Measurements from ENCODE around the gene SSR3. TPM values are rescaled to one million over a fixed set of nuclear protein-coding genes. Genes with fewer than 3 reads are reported as not detected.

SSR3 gene
- total RNA-seq (2022) (287 and 312 TPM in 2 replicates), Bru-seq, nascent RNA (percentile 99 among the genes with signal in this experiment), BruChase-seq, experiment 1, labeled RNA remaining after a 6-hour chase (percentile 99 among the genes with signal in this experiment), BruChase-seq, experiment 2, labeled RNA remaining after a 2-hour chase (percentile 99 among the genes with signal in this experiment)
- long read RNA-seq, transcript SSR3-201 (5 exons, 3,716 nt): major isoform, 205 of 271 reads
- long read RNA-seq, partial matches to known transcripts: 0 of 271 reads
- long read RNA-seq, other reads (novel, unspliced or antisense): 58 of 271 reads

DNA sequence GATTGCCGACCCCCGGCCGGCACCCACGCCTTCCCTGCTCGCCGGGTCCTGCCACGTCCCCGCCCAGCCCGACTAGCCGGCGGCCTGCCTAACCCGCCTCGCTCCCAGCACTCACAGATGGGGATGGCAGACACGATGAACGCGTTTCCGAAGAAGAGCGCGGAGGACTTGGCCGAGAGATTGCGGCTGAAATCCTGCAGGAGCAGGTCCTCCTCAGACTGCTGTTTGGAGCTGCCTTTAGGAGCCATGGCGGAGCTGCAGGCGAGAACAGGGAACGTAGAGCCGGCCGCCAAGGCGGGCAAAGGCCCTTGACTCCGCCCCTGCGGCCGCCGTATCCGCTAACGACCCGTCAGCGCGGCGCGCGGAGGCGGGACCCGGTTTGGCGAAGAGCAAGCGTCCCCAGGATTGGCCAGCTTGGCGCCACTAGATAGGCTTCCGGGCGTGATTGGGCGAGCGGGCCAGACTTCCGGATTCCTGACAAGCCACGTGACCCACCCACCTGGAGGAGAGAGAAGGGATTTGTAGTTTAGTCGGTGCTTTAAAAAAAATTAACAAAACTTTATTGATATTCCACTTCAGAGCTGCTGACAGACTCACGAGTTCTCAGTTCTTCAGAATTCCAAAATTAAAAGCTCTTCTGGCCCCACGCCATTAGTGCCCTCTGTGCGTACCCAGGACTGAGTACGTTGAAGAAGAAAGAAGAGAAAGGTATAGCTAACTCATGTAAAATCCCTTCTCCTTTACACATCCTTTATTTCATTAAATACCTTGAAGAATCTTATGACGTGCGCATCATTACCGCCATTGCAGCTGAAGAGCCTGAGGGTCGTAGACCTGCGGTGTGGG, at the start of gene SSR3:
TSS of gene SSR3 (minus strand) at position 276 of the 846 bp plus-strand sequence. CDS start at position 248, 28 bp downstream.
- TF ChIP-seq, protein P1, sequence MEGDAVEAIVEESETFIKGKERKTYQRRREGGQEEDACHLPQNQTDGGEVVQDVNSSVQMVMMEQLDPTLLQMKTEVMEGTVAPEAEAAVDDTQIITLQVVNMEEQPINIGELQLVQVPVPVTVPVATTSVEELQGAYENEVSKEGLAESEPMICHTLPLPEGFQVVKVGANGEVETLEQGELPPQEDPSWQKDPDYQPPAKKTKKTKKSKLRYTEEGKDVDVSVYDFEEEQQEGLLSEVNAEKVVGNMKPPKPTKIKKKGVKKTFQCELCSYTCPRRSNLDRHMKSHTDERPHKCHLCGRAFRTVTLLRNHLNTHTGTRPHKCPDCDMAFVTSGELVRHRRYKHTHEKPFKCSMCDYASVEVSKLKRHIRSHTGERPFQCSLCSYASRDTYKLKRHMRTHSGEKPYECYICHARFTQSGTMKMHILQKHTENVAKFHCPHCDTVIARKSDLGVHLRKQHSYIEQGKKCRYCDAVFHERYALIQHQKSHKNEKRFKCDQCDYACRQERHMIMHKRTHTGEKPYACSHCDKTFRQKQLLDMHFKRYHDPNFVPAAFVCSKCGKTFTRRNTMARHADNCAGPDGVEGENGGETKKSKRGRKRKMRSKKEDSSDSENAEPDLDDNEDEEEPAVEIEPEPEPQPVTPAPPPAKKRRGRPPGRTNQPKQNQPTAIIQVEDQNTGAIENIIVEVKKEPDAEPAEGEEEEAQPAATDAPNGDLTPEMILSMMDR (IDR thresholded peaks at IDR 0.05; ENCODE audit: unreplicated experiment): peak; percentile 68
- Mint-ChIP-seq H3K36me3 (ENCODE audit: insufficient read depth, unreplicated experiment) (peaks cover 56% of the 10 kb centered on the region), H3K27me3 (ENCODE audit: unreplicated experiment) (no peaks in the 10 kb centered on the region), H3K9me3 (ENCODE audit: low read depth, unreplicated experiment) (no peaks in the 10 kb centered on the region), H3K4me1 (ENCODE audit: low read depth, unreplicated experiment) (peaks cover 43% of the 10 kb centered on the region), H3K4me3 (ENCODE audit: low read depth, unreplicated experiment) (peak within 1 kb of the TSS; percentile 87), H3K27ac (ENCODE audit: unreplicated experiment) (peak within 1 kb of the TSS; percentile 90)
- intact Hi-C loops (cut with micrococcal nuclease; ENCODE audit: unreplicated experiment): loop anchor here (5.0 kb wide), 4 partner anchors 117 to 582 kb away; partner anchors contain the start of gene TIPARP
- CTCF ChIA-PET: interaction anchor here (0.5 to 3.2 kb wide), 18 partner anchors 12 to 581 kb away, joined by 3 to 30 read pairs (median 4); partner anchors contain the start of gene TIPARP
- BruUV-seq (replicated peaks): TSS peak; percentile 76
- peak; percentile 100 for DNase-seq

DNA sequence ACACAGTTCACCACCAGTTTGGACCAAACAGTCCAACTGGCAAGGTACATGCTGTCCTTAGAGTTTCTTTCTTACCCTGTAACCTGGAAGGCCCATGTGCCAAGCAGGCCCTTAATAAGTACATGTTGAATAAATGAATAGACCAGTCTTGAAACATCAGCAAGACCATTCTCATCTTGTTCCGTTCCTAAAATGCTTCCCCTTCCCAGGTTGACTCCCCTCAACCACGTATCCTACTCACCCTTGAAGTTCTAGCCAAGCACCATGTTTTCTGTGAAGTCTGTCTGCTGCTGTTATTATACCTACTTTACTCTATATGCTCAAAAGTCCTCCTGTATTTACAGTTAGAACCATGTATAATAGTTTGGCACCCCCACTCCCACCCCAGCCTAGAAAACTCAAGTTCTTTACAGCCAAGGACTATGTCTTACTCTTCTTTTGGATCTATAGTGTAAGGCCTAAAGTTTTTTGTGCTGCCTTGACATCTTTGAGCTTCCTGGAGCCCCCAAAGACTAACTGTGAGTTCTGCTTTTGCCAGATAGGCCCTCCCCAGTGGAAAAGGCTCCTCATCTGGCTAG, 49.2 kb upstream of the SSR3 start:
- Mint-ChIP-seq H3K9me3 (ENCODE audit: low read depth, unreplicated experiment) (no peaks in the 10 kb centered on the region), H3K36me3 (ENCODE audit: insufficient read depth, unreplicated experiment) (peaks cover 11% of the 10 kb centered on the region), H3K4me3 (ENCODE audit: low read depth, unreplicated experiment) (no peak overlapping the region), H3K27me3 (ENCODE audit: unreplicated experiment) (no peaks in the 10 kb centered on the region), H3K27ac (ENCODE audit: unreplicated experiment) (no peak overlapping the region), H3K4me1 (ENCODE audit: low read depth, unreplicated experiment) (peaks cover 27% of the 10 kb centered on the region)
- no peak for DNase-seq
- CTCF ChIA-PET: no interaction called here
- TF ChIP-seq, protein P1 (IDR thresholded peaks at IDR 0.05; ENCODE audit: unreplicated experiment): no peak
- no TSS peak for BruUV-seq (replicated peaks)
- intact Hi-C loops (cut with micrococcal nuclease; ENCODE audit: unreplicated experiment): no loop called here

DNA sequence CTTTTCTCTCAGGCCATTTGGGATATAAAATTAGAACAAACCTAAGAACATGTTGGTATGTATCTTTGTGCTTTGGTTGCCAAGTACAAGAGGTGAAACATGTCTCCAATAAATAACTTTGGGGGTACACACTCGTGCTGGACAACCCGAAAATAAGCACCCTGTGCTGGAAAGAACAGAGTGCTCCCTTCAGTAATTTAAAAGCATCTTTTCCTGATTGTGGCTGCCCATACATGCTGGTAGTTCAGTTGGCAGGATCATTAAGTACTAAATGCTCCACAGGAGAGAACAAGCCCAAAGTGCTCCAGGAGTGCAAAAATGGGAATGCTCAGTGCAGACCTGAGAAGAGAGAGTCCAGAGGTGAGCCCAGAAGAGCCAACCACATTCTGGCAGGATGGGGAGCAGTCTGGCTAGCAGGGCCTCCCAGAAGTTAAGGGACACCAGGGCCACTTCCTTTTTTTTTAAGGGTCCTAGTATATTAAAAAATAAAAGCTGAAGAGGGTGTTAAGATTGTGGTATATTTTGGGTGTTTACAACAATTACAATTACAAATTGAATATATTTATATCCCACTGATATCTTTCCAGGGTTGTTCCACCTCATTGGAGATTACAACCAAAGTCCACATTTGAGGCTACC, 48.6 kb upstream of the SSR3 start:
- CTCF ChIA-PET: interaction anchor here (2.0 kb wide), 1 partner anchor 70 kb away, joined by 6 read pairs; the partner anchor contains the start of gene TIPARP

More for the DNA sequence above, 48.6 kb upstream of the SSR3 start:
- no peak overlapping the region for H3K27ac Mint-ChIP-seq (ENCODE audit: unreplicated experiment)
- peaks cover 27% of the 10 kb centered on the region for H3K4me1 Mint-ChIP-seq (ENCODE audit: low read depth, unreplicated experiment)
- H3K9me3 Mint-ChIP-seq (ENCODE audit: low read depth, unreplicated experiment): no peaks in the 10 kb centered on the region
- peaks cover 11% of the 10 kb centered on the region for H3K36me3 Mint-ChIP-seq (ENCODE audit: insufficient read depth, unreplicated experiment)
- no peak for DNase-seq
- TF ChIP-seq, protein P1 (IDR thresholded peaks at IDR 0.05; ENCODE audit: unreplicated experiment): no peak
- no TSS peak for BruUV-seq (replicated peaks)
- H3K27me3 Mint-ChIP-seq (ENCODE audit: unreplicated experiment): no peaks in the 10 kb centered on the region
- intact Hi-C loops (cut with micrococcal nuclease; ENCODE audit: unreplicated experiment): no loop called here
- H3K4me3 Mint-ChIP-seq (ENCODE audit: low read depth, unreplicated experiment): no peak overlapping the region
